HG03097 (cell line): Measurements from ENCODE around the gene HORMAD2.

ENCODE experiments used
- ATAC-seq: cut with Tn5 transposase; IDR thresholded peaks from one replicate; pipeline ENCODE4 v1.9.1; 2021; ENCODE audit not compliant: unreplicated experiment, low FRiP score

The HORMAD2 gene

DNA sequence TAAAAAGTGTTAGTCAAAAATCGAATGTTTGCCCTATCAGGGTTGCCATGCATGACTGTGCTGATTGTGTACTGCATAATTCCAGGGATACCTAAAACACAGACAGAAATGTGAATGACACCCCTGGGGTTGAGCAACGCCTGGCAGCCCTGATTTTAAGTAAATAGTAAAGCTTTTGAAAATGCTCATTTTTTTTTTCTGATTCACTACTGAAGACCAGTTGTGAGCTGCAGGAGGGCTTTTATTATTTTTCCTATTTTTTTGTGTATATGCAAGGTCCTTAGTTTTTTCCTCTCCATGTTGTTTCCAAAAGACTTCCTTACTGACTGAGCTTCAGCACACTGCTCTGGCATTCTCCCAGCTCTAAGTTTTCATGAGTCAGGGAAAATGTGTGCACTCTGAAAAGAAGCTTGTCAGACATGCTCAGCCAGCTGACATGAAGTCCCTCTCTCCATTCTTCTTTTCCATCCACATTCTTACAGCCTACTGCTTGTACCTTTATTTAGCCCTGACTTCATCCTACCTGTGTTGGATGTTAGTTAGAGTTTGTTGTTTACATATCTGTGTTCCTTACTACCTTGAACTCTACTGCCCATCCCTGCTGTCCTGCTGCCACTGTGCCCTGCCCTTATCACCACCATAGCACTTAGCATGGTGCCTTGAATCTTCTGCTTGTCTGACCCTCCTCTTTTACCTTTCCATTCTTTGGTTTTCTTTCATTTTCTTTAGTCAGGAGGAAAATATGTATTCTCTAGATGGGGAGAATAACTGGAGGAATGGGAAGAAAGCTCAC is 79.5 kb downstream of the HORMAD2 start:
- no peak for ATAC-seq

- no peak for ATAC-seq
Measured at GRCh38 chr22:30161051-30161469, 80.8 kb downstream of the HORMAD2 start.

- no peak for ATAC-seq
Measured at GRCh38 chr22:30167296-30167695, 87.0 kb downstream of the HORMAD2 start.

DNA sequence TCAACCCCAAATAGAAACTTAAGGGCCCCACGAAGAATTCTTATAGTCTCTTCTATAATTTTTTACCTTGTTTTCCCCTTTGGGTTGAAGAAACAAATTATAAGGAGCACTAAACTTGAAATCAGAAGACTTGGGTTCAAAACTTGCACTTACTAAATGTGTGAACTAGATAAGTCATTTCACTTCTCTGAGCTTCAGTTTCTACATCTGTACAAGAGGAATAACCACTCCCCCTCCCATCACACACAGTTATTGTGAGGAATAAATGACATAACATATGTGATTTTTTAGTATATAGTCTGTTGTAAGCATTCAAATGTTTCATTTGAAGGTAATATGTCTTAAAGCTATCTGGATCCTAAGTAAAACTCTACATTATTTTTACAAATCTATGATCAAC is 87.5 kb downstream of the HORMAD2 start:
- no peak for ATAC-seq

DNA sequence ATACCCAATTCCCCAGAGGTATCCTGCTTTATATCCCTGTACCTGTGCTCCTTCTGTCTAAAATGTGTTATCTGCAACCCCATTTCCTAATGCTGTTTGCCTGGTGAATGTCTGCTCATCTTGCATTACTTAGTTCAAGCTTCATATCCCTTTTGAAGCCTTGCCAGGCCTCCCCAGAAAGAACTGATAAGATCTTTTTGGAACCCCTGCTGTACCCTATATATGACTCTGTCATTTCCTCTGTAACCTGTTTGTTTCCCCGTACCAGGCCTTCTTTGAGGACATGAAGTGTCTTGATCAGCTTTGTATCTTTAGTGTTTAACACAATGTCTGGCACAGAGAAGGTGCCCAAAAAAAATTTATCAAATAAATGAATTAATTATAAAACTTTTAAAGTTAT is 88.7 kb downstream of the HORMAD2 start:
- no peak for ATAC-seq

DNA sequence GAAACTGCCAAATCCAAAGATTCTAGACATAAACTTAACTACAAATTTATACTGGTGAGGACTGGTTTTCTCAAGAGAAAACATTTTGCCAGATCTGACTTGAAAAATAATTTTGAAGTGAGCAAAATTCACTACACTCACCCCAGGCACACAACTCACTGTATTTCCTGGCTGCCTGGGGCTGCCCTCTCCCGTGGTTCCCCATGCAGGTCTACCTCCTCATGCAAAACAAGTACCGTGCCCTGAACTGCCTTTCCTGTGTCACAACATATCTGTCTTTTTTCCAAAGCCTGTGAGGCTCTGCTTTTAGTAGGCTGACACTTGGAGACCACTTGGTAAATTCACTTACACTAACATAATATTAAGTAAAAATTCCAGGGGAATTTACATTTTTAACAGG is 89.9 kb downstream of the HORMAD2 start:
- ATAC-seq, result no peak

GRCh38 chr22:30171008-30171407 is 90.7 kb downstream of the HORMAD2 start:
- no peak for ATAC-seq

- no peak for ATAC-seq
Measured at GRCh38 chr22:30175690-30176288, 95.5 kb downstream of the HORMAD2 start.

DNA sequence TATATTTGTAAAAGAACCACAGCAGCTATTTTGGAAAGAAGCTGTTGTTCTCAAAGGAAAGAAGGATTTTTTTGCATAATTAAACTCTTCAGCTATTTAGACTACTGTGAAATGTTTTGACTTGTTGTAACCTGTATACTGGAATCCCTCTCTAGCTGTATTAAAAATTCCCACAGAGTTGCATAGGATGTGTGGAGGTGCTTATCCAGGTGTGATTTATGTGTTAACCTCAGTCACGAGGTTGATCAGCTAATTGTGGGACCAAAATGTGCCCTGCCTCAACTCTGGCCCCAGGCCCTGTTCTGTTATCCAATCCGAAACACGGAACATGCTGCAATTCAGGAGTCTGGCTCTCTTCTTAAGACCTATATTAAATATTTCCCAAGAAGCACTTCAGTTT is 96.2 kb downstream of the HORMAD2 start:
- ATAC-seq, result no peak

- no peak for ATAC-seq
Measured at GRCh38 chr22:30178181-30179126, 98.2 kb downstream of the HORMAD2 start.

- no peak for ATAC-seq
Measured at GRCh38 chr22:30180616-30181015, 100.4 kb downstream of the HORMAD2 start.

GRCh38 chr22:30181459-30182349 is 101.4 kb downstream of the HORMAD2 start:
- ATAC-seq, result no peak

DNA sequence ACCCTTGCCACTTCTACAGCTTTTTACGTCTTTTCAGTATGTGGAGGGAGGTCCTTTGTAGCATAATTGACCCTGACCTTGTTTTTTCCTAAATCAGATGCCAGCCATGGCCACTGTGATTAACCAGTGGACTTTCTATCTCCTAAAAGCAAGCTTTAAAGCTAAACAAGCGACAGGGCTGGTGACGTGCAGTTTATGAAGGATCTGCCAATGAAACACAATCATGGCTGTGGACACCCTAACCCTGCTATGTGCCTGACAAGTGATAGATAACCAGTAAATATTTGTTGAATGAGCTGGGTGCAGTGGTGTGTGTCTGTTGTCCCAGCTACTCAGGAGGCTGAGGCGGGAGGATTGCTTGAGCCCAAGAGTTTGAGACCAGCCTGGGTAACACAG is 102.1 kb downstream of the HORMAD2 start:
- no peak for ATAC-seq

DNA sequence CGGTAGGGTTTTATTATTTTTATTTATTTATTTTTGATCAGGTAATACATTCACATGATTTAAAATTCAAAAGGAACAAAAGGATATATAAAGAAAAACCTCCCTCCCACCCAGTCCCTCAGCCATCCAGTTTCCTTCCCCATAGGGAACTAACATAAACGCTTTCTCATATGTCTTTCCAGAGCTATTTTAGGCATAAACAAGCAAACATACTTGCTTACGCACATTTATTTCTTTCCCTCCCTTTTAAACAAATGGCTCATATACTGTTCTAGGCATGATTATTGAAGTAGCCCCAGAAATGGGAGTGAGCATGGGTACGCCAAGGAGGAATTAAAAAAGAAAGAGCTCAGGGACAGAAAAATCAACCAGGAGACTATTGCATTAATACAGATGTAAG is 102.6 kb downstream of the HORMAD2 start:
- no peak for ATAC-seq

- ATAC-seq, result no peak
Measured at GRCh38 chr22:30183271-30183670, 103.0 kb downstream of the HORMAD2 start.

DNA sequence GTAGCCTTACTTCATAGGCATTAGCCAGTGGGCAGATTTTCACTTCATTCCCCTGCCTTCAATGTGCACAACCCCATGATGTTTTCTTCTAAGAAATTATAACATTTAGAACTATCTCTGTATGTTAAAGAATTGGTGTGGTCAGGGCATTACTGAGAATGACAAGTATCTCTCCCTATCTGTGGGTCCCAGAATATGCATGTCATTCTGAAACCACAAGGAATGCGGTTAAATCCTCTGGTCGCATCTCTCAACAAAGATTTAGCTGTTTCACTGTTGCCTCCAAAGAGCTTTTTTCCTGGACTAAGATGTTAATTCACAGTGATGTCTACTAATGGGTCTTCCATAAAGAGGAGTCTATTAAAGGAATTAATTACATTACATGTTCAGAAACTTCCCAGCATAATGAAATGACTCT is 103.6 kb downstream of the HORMAD2 start:
- ATAC-seq, result no peak

DNA sequence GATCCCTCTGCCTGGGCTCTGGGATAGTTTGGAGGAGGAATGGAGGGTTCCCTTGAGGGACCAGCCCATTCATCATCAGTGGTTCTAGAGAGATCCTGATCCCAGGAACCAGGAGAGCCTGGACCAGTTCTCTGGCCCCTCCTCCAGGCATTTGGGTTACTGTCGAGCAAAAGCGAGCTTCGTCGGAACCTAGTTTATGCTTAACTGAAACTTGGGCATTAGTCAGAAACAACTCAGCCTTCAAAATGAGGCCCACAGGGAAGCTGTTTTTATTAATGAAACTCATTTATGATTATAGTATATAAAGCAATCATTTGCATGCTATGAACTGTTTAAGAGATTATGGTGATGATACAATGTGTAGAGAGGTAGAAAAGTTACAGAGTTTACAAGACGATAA is 104.9 kb downstream of the HORMAD2 start:
- ATAC-seq, result no peak

DNA sequence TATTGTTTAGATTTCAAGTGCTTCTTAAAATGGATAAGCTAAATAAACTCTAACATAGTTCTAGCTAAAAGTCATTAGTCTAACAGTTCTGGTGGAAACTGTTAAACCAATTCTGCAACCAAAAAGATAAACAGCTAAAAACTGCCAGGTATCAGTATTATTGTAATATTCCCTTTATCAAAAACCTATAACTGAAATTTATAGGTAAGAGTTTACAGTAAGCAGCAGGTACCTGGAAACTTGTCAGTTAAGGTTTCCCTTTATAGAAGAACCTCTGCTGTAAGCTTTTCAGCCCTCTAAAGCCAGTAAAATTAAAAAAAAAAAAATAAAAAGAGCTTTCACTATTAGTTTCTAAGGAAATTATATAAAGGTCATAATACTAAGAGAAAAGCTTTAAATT is 105.3 kb downstream of the HORMAD2 start:
- ATAC-seq, result no peak

GRCh38 chr22:30186041-30186440 is 105.8 kb downstream of the HORMAD2 start:
- ATAC-seq, result no peak

DNA sequence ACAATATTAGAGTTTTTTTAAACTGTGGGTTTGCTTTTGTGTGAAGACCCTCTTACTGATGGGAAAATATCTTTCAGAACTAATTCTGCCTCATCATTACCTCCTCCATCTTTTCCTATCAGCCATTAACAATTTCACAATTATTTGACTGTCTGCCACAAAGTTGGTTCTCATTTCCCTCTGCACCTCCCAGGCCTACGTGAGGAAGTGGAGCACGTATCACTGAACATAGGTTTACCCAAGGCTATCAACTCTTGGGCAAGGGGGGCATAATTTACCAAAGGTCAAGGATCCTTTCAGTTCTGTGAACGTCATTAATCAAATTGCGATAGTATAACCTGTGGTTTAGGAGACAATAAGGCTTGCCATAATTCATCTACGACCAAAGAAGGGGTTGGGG is 106.2 kb downstream of the HORMAD2 start:
- ATAC-seq, result no peak
